Activated T-cell treated with anti-CD3 and anti-CD28 coated beads, Interleukin-2, amount 50 U/mL, for 48 hours (primary cell): ENCODE data around the gene OAF.
A peak's percentile ranks its signal among the peaks of the same experiment; 100 is the strongest.

Source experiments
- DNase-seq, 2 experiments: peaks; one replicate each; pipeline ENCODE4 v3.0.0-alpha.2; 2020

OAF gene

DNA sequence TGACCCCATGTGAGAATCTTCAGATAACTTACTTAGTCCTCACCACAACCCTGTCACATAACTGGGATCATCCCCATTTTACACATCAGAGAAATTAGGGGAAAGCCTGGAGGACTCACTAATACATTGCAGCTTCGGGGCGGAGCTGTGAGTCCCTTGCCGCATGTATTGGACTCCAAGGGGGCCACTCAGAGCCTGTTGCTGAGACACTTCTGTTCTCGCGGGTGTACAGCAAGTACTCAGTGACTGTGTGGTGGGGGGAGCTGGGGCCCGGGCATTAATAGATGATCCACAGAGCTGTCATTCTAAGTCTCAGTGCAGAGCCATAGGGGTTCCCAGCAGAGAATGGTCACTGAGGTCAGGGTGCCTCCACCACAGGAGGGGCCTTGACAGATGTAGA lies 13.5 kb downstream of the OAF start:
- DNase-seq, result no peak

GRCh38 chr11:120224972-120225909 lies 14.4 kb downstream of the OAF start:
- no peak for DNase-seq

DNA sequence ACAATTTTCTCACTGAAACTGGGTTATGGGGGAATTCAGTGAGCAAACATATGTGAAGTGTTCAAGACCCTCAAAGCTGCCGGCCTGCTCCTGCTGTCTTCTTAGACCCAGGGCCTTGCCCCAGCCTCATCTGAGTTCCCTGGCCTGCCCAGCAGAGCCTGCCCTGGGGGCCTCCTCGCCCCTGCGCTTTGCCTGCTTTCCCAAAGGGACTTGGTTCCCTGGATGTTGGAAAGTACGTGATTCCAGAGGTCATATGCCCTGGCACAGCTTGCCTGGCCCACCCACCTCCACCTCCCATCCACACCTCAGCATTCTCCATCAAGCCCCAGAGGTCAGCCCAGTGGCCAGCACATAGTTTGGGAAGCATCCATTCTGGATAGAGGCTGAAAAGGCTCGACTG lies 15.4 kb downstream of the OAF start:
- no peak for DNase-seq

GRCh38 chr11:120226714-120227113 lies 15.9 kb downstream of the OAF start:
- DNase-seq, result no peak

DNA sequence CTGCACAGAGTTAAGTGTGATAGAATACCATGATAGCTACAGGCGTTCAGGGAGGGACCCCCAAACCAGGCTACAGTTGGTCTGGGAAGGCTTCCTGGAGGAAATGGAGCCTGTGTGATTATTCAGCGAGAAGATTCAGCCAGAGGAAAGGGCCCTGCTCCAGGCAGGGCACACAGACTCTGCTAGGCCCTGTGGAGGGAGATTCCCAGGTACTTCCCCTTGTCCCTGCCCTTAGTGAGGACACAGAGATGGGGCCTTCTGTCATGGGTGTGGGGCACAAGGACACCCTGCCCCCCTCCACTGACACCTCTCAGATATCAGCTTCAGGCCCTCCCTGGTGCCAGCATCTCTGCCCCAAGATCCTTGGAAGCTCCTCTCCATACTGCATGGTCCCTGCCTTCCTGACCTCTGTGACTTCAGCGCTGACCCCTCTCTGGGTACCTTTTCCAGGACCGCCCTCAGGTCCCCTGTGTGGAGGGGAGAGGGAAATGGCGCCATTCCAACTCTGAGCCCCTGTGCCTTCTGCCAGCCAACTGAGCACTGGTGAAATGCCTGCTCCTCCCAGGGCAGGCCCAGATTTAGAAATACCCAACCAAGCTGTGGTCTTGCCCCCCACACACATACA lies 16.5 kb downstream of the OAF start:
- DNase-seq, result no peak

DNA sequence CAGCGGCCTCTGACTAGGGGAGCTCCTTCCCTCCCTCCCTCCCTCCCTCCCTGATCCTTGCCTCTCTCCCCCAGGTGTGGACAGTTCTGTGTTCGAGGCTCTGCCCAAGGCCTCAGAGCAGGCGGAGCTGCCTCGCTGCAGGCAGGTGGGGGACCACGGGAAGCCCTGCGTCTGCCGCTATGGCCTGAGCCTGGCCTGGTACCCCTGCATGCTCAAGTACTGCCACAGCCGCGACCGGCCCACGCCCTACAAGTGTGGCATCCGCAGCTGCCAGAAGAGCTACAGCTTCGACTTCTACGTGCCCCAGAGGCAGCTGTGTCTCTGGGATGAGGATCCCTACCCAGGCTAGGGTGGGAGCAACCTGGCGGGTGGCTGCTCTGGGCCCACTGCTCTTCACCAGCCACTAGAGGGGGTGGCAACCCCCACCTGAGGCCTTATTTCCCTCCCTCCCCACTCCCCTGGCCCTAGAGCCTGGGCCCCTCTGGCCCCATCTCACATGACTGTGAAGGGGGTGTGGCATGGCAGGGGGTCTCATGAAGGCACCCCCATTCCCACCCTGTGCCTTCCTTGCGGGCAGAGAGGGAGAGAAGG lies 18.1 kb downstream of the OAF start:
- no peak for DNase-seq

DNA sequence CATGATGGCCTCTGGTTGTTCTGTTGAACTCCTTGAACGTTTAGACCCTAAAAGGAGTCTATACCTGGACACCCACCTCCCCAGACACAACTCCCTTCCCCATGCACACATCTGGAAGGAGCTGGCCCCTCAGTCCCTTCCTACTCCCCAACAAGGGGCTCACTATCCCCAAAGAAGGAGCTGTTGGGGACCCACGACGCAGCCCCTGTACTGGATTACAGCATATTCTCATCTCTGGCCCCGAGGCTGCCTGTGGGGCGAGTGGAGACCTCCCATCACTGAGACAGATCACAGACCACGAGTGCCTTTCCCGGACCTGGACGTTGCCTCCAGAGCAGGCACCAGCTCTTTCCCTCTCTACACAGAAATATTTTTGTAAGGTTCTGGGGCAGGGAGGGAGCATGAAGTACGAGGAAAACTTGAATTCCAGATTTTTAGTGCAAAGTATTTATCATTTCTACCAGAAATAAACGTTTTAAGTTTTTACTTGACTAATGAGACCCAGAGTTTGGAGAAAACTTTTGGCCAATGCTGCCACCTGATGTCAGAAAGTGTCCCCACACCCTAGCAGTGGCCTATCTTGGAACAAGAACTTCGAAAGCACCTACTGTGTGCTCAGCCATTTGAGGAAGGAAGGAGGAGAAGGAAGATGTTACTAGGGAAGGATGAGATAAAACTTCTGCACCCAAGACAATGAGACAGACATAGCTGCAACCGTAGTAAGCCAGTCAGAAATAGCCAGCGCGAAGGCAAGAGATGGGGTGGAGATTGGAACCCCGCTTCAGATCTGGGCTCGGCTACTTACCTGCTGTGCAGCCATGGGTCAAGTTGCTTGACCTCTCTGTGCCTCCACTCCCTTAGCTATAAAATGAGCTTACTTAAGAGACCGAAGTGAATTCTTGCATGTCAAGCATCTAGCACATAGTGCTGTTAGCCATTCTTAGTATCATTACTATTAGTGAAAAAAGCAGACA lies 18.9 kb downstream of the OAF start:
- DNase-seq, result no peak

DNA sequence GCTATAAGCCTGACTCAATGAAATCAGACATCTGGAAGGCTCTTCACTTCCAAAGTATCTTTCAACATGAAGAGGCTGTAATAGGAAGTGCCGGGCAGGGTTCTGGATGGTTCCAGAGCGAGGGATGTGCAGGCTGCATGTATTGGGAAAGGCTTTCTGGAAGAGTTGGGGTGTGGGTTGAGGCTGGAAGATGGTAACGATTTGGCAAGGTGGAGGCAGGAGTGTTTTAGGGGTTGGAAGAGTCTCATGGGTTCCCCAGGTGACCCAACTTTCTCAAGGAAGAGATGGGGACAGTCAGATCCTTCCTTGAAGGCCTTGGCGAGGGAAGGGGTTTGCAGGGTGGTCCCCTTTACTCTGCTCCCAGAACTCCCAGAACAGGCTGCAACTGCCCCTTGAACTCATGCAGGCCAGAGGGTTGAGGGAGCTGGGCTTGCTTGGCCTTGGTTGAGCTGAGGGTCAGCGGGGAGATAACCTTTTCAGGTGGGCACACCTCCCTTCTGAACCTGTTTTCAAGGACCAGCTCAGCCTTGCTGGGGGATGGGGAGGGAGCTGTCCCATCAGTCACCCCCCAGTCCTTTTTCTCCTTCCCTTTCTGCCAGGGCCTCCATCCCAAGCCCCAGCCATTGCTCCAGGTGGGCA lies 19.7 kb downstream of the OAF start:
- DNase-seq, result no peak

GRCh38 chr11:120231963-120232362 lies 21.1 kb downstream of the OAF start:
- DNase-seq, result no peak

GRCh38 chr11:120233207-120233803 lies 22.5 kb downstream of the OAF start:
- no peak for DNase-seq

DNA sequence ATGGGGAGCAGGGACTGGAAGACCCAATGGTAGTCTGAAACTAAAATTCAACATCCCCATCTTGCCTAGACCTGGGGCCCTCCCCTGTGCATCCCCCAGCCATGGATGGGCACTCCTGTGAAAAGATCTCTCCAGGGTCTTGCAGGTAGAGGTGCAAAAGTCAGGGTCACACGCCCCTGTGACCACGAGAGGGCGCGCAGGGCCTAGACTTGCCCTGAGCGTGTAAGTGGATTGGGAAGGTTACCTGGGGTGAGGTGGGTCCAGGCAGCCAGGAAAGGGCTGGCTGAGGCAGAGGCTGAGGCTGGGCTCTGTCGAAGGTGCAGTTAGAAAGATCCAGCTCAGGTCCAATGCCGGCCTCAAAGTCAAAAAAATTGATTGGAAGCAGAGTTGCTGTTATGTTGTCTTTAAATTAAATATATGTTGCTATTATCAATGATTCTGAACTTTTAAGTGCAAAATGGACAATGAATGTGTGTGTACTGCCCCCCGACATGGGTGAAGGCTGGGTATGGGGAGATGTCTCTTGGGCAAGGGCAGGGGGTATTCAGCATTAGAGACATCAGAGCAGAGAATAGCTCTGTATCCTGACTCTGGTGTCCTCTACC lies 24.3 kb downstream of the OAF start:
- DNase-seq, result peak; percentile 81

- no peak for DNase-seq
Observed at GRCh38 chr11:120236169-120237107, 25.6 kb downstream of the OAF start.

- DNase-seq, result no peak
Observed at GRCh38 chr11:120238968-120239620, 28.3 kb downstream of the OAF start.

DNA sequence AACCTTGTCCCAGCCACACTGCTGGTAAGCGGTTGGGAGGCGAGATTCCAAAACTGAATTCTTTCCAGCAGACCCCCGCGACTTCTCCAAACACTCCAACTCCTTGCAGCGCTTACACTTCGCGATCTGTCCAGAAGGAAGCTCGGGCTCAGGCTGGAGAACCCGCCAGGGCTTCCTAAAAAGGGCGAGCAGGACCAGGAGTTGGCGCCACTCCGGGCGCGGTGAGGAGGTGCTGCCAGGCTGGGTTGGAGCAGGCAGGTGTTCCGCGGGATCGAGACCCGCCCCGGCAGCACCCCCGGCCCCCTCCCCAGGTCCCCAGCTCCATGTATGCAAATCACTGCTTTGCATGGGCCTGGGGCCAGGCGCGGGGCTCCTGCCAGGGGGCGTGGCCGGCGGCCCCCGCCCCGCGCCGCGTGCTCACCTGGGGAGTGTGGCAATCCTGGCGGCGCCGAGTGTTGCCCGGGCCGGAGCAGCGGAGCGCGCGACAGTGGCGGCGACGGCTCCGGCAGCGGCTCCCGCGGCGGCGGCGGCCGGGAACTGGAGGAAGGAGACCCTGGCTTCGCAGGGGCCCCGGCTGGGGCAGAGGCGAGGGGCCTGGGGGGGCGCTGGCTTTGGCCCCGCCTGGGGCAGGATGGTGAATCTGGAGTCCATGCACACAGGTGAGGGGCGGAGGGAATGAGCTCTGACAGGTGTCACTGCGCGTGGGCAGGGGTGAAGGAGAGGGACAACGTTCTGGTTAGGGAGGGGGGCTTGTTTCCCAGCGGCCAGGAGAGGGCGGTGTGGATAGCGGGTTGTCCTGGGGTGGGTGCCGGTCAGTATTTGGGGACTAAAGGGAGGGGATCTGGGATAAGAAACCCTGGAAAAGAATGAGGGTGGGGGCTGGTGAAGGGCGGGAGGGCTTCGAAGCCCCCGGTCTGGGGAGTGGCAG lies 29.1 kb downstream of the OAF start, which contains the start of gene POU2F3:
TSS of gene POU2F3 (plus strand) at position 428 of the 928 bp plus-strand sequence. CDS start at position 632, 204 bp downstream.
- DNase-seq, result no peak

GRCh38 chr11:120240866-120241265 lies 30.0 kb downstream of the OAF start:
- no peak for DNase-seq

DNA sequence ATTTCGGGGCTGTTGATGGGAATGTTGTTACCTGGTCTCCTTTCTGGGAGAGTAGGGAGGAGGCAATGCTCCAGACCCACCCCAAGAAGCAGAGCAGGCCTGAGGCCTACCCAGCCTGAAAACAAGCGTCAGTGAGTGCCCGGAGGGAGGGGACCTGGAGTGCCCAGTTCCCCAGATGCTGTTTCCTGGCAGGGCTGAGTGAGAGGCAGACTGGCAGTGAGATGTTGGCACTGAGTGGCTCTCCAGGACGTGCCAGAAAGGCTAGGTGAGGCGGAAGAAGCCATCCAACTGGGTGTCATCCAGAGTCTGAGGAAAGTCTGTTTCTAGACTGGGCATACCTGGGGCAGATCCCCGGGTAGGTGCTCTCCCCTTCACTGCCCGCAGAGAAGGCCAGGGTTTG lies 30.4 kb downstream of the OAF start:
- no peak for DNase-seq

- DNase-seq, result no peak
Observed at GRCh38 chr11:120243221-120243620, 32.4 kb downstream of the OAF start.
